Muscle of back (tissue), 11 donors: ENCODE measurements around the gene AKAP6. TPM values are rescaled to one million over a fixed set of nuclear protein-coding genes. Genes with fewer than 3 reads are reported as not detected.

ENCODE experiments used
- DNase-seq, 3 donors: peaks; one replicate each; pipeline versions ENCODE4 v3.0.0 to v3.0.0-alpha.2; 2013
- polyA plus RNA-seq, 10 donors: library from polyadenylated mRNA; unstranded; fragments of 120-200 nt; gene quantifications; one replicate each; pipeline ENCODE4 v1.2.1, GENCODE V29; 2013; ENCODE audit not compliant: insufficient read length in 10 of 10

The AKAP6 gene
- polyA plus RNA-seq, 10 donors = 34.4 to 90.4 (median 55.4) TPM

DNA sequence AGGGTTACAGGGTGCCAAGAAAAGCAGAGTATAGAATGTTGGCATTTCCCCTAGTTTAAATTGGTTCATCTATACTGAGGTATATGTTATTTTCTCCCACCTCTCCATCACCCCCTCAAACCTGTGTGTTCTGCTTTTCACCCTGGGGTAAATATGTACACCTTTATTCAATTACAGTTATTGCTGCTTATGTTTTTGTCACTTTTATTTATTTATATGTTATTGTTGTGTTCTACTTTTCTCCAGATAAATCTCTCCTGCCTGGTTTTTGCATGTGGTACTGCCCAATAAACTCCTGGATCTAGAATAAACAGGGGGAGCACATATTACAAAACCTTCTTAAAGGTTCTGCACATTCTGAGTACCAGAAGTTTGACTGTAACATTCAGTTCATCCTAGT lies 487.5 kb downstream of the AKAP6 start:
- no peak for DNase-seq

DNA sequence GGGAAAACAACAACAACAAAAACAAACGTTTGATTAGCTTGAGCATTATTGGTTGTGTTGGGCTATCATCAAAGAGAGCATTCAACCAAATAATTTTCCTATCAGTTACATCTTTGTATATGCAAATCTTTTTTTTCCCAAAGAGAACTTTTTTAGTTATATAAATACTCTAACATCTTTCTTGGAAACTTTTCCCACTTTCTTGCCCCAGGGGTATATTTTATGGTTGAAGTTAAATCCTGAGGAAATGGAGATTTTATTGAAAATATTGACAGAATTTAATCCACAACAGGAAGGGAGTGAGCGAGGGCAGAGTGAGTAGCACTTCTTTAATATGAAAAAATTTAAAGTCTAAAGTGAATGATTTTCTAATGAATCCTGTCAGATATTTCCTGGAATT lies 488.7 kb downstream of the AKAP6 start:
- peak in 1 of 3 donors; percentile 57 for DNase-seq

DNA sequence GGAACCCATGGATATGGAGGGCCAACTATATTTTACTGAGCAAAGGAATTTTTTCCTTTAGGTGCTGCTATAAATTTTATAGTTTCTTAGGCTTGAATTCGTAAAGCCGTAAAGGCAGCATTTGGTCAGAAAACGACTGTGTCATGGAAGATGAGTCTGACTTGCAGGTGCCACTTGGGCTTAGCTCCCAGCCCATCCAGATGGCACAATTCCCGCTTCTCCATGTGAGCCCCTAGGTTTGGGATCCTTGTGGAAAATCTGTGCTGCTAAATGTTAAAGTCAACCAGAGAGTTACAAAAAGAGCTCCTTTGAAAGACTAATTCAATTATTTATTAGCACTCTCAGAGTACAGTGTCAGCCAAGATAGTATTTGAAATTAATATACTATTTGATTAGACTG lies 489.5 kb downstream of the AKAP6 start:
- DNase-seq = no peak

DNA sequence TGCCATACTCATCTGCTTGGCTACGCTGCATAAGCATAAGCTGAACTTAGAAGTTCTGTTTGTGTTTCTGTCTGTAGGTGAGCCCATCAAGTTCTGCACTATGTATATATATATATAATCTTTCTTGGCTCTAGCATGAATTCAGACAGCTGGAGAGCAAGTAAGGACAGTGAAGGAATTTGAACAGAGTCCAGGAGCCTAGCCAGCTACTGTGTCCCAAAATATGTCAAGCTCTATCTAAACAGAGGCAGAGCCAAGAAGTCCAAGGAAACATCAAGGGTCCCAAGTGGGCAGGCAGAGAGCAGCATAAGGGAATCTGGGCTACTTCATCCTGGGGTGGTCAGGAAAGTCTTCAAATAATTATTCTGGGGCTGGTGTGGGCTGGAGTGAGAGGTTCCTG lies 491.1 kb downstream of the AKAP6 start:
- DNase-seq = peak; percentile 35 to 79 (median 59)

DNA sequence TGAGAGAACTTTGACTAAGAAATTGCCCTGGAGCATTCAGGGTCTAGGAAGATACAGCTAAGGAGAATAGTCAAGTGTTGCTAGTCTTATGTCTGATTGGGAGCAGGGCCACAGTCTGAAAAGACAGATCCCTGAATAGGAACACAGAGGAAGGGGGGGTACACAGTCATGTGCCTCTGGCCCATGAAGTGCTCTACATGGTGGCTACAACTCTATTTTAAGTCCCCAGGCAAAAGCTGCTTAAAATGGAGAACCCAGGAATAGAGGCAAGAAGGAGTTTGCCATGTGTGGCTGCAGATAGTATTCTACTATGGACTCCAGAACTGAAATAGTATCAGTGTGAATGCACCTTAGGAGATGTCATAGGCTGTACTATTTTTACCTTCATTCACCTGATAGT lies 491.6 kb downstream of the AKAP6 start:
- DNase-seq = peak in 2 of 3 donors; percentile 11 to 43

DNA sequence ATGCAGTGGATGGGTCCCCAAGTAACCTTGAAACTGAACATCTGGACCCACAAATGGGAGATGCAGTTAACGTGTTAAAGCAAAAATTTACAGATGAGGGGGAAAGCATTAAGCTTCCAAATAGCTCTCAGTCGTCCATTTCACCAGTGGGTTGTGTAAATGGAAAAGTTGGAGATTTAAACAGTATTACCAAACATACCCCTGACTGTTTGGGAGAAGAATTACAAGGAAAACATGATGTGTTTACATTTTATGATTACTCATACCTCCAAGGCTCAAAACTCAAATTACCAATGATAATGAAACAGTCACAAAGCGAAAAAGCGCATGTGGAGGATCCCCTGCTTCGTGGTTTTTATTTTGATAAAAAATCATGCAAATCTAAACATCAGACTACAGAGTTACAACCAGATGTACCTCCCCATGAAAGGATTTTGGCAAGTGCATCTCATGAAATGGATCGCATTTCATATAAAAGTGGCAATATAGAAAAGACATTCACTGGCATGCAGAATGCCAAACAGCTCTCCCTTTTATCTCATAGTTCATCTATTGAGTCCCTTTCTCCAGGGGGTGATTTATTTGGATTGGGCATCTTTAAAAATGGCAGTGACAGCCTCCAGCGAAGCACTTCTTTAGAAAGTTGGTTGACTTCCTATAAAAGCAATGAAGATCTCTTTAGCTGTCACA lies 493.0 kb downstream of the AKAP6 start:
- DNase-seq = no peak

DNA sequence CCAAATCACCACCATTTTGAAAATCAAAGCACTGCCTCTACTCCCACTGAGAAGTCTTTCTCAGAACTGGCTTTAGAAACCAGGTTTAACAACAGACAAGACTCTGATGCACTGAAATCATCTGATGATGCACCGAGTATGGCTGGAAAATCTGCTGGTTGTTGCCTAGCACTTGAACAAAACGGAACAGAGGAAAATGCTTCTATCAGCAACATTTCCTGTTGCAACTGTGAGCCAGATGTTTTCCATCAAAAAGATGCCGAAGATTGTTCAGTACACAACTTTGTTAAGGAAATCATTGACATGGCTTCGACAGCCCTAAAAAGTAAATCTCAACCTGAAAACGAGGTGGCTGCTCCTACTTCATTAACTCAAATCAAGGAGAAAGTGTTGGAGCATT lies 494.6 kb downstream of the AKAP6 start:
- DNase-seq = no peak

DNA sequence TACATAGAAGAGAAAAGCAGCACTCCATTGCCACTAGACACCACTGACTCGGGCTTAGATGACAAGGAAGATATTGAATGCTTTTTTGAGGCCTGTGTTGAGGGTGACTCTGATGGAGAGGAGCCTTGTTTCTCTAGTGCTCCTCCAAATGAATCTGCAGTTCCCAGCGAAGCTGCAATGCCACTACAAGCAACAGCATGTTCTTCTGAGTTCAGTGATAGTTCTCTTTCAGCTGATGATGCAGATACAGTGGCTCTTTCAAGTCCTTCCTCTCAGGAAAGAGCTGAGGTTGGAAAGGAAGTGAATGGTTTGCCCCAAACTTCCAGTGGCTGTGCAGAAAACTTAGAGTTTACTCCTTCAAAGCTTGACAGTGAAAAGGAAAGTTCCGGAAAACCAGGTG lies 495.1 kb downstream of the AKAP6 start:
- DNase-seq = no peak

DNA sequence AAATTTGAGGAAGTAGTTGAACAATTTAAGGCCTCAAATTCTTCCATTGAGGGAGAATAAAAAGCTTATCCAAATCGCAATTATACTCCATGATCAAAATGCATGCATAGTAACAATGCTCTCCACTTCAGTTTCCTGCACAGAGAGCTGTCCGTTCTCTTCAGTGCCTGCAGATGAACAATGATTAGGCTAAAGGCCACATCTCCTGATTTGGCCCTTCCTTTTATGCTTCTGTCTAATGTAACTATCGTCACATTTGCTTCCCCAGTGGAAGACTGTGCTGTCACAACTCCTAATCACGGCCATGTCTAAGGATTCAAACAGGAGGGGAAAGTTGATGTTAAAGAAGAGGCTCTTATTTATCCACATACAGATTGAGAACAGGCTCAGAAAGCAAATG lies 496.0 kb downstream of the AKAP6 start:
- no peak for DNase-seq

DNA sequence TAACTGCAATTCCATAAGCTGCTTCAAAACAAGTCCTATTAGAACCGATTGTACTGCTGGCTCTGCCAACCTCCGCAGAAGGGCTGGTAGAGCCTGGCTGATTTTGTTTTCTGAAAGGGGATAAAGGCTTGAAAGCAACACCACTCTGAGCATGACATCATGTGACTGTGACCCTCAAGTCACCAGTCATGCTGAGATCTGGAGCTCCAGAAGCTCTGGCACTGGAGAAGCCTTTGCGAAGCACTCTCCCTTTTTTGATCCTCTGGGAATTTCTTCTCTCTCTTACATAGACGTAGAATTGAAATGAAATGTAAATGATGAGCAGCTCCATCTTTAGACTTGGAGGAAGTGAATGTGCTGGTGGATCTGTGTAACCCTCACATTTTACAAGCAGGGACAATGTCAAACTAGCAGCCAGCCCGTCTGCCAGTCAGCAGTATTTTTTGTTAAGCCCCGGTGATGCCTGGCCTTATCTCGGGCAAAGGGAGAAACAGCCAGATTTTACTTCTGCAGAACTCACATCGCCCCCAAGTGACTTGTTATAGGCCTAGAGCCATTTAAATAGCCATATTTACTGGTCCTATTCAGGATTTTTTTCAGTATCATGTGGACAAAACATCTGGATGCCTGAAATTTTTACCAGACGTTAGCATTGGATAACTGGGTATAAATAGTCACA lies 497.4 kb downstream of the AKAP6 start:
- DNase-seq = no peak

DNA sequence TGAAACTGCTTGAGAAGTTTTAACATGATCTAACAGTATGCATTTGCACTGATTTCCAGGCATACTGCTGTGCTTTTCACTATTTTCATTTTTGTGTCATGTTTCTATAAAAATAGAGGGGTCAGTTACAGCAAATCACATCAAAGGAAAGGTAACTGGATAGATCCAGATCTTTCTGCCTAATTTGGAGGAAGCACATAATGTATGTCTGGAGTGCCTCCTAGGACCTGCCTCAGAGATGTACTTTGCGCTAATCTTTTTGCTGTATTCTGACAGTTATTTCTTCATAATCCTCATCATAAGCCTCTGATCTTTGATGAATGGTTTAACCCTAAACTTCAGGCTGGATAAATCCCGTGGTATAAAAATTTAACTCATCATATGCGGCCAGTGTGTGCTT lies 498.4 kb downstream of the AKAP6 start:
- no peak for DNase-seq

DNA sequence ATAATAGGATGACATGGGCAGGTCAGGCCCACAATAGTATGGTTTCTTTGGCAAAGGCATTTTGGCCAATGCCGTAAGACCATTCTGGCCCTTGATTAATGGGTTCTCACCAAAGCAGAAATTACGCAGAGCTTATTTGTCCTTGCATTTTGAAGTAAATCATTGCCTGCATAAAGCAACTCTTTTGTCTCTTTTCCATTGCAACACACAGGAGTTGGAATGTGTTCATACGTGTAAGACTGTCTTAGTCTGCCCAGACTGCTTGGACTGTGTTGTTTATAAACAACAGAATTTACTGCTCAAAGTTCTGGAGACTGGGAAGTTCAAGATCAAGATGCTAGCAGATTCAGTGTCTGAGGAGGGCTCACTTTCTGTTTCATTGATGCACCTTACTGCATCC lies 506.8 kb downstream of the AKAP6 start:
- DNase-seq = no peak

DNA sequence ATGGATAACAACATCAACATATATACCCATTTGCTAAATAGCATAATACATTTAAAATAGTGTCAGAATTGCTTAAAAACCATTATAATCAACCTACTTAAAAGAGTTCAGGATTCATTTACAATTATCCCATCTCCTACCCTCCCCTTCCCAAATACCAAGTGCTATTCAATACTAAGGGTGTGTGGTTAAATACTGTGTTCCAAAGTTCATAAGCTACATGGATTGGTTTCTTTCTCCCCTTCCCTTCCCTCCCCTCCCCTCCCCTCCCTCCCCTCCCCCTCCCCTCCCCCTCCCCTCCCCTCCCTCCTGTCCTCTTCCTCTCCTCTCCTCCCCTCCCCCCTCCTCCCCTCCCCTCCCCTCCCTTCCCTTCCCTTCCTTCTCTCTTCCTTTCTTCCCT lies 512.6 kb downstream of the AKAP6 start:
- DNase-seq = no peak

DNA sequence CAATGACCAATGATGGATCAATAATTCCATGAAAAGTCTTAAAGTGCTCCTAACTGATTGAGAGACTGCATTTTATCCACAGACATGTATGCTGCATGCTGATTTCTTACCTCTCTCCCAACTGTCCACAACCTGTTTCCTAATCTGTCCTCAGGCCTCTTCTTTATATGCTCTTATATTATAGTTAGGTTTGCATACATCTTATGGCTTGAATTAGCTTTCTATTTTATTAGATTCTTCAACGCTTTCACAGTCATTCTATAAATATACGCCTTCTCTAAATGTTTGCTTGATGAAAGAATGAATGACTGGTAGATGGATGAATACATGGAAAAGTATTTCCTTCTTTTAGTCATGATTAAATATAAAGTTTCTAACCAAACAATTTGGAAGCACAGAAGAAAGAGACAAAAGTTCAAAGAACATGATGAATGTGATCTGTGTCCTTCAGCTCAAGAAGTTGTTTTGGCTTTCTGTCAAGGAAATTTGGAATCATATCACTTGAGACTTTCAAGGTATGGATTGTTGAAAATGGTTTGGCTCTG lies 517.8 kb downstream of the AKAP6 start:
- DNase-seq = no peak

DNA sequence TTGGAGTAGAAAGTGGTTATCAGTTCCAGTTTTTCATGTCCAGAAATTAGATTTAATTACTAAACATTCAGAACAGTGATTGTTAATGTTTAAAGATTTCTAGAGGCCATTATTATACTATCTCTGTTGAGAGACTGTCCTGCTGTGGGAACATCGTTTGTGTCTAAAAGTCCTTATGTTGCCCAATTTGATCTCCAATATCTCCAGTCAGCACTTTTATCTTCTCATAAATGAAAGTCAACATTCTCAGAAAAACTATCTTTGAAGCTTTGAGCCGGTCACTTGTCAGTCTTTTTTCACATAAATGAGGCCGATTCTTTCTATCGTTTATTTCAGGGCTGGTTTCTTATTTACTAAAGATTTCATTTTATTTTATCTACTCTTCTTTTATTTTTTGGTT lies 518.8 kb downstream of the AKAP6 start:
- no peak for DNase-seq

DNA sequence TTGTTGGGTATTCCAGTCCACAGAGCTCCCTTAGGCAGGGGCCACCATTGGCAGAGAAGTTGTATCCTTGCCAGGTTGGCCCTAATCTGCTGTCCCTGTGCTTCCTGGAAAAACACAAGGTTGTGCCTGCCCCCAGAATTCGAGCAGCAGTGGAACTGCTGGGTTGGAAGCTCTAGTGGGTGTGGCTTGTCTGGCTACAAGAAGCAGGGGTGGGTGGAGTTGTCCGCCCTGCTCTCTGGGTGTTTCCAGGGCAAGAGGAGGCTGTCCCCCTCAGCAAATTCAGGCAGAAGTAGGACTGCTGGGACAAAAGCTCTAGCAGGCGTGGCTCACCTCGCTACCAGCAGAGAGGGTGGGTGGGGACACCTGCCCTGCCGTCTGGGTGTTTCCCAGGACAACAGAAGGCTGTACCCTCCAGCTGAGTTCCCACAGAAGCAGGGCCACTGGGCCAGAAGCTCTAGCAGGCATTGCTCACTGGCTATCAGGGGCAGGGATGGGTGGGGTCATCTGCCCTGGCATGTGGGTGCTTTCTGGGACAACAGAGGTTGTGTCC lies 536.8 kb downstream of the AKAP6 start:
- DNase-seq = no peak

DNA sequence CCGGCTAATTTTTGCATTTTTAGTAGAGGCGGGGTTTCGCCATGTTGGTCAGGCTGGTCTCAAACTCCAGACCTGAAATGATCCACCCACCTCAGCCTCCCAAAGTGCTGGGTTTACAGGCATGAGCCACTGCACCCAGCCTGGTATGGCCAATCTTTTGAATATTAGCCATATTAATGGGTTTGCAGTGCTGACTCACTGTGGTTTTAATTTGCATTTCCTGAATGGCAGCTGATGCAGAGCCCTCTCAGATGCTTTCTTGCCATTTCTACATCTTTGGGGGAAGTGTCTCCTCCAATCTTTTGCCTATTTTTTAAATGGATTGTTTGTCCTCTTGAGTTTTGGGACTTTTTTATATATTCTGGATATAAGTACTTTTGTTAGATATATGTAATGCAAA lies 554.1 kb downstream of the AKAP6 start:
- no peak for DNase-seq

Other genes starting within 250 kb of the AKAP6 start
- gene RNU6-7, start 127.3 kb upstream of the AKAP6 start, polyA plus RNA-seq = not detected
- not detected for gene RNU6-8, start 126.0 kb upstream of the AKAP6 start, polyA plus RNA-seq